ENCODE data around the gene PRKCA. TPM values are rescaled to one million over a fixed set of nuclear protein-coding genes. Genes with fewer than 3 reads are reported as not detected.
"Not testable (repeated sequence)": the region's sequence is repeated elsewhere in the genome, so short reads cannot be mapped to it uniquely, and the experiment has no call there.

Gene PRKCA
- polyA plus RNA-seq, 2 donors, result 1.2 to 1.3 TPM

- no peaks in the 10 kb centered on the region for H3K27me3 ChIP-seq (ENCODE audit: control insufficient read depth in 1 of 2, insufficient read depth in 2 of 2, low read length in 2 of 2)
- no peak overlapping the region for H3K27ac ChIP-seq (ENCODE audit: low read depth in 2 of 2, low read length in 1 of 2)
- no peaks in the 10 kb centered on the region for H3K4me1 ChIP-seq (ENCODE audit: control insufficient read depth in 2 of 2, insufficient read depth in 2 of 2, low read length in 1 of 2)
- 66 to 75% methylated on average over 5 of the region's 5 CpGs for WGBS, 2 donors
- H3K9me3 ChIP-seq (ENCODE audit: control insufficient read depth in 2 of 2, insufficient read depth in 1 of 2, low read depth in 1 of 2, low read length in 1 of 2), result no peaks in the 10 kb centered on the region
- H3K36me3 ChIP-seq (ENCODE audit: control insufficient read depth in 2 of 2, insufficient read depth in 2 of 2, low read length in 1 of 2), result no peaks in the 10 kb centered on the region
- H3K4me3 ChIP-seq (ENCODE audit: low read depth in 1 of 2, low read length in 2 of 2), result no peak overlapping the region
Measured at GRCh38 chr17:66354981-66355380, 52.6 kb downstream of the PRKCA start.

- WGBS, 2 donors, result 78 to 84% methylated on average over 2 of the region's 2 CpGs
Measured at GRCh38 chr17:66355510-66355909, 53.1 kb downstream of the PRKCA start.

GRCh38 chr17:66357037-66357436, 54.6 kb downstream of the PRKCA start:
- 95 to 97% methylated on average over 2 of the region's 2 CpGs for WGBS, 2 donors
- no peaks in the 10 kb centered on the region for H3K4me1 ChIP-seq (ENCODE audit: control insufficient read depth in 2 of 2, insufficient read depth in 2 of 2, low read length in 1 of 2)
- no peaks in the 10 kb centered on the region for H3K36me3 ChIP-seq (ENCODE audit: control insufficient read depth in 2 of 2, insufficient read depth in 2 of 2, low read length in 1 of 2)
- H3K27me3 ChIP-seq (ENCODE audit: control insufficient read depth in 1 of 2, insufficient read depth in 2 of 2, low read length in 2 of 2), result no peaks in the 10 kb centered on the region
- H3K9me3 ChIP-seq (ENCODE audit: control insufficient read depth in 2 of 2, insufficient read depth in 1 of 2, low read depth in 1 of 2, low read length in 1 of 2), result no peaks in the 10 kb centered on the region
- no peak overlapping the region for H3K4me3 ChIP-seq (ENCODE audit: low read depth in 1 of 2, low read length in 2 of 2)
- no peak overlapping the region for H3K27ac ChIP-seq (ENCODE audit: low read depth in 2 of 2, low read length in 1 of 2)

More at GRCh38 chr17:66355510-66355909, 53.1 kb downstream of the PRKCA start:
- H3K9me3 ChIP-seq (ENCODE audit: control insufficient read depth in 2 of 2, insufficient read depth in 1 of 2, low read depth in 1 of 2, low read length in 1 of 2), result no peaks in the 10 kb centered on the region
- no peaks in the 10 kb centered on the region for H3K4me1 ChIP-seq (ENCODE audit: control insufficient read depth in 2 of 2, insufficient read depth in 2 of 2, low read length in 1 of 2)
- H3K27ac ChIP-seq (ENCODE audit: low read depth in 2 of 2, low read length in 1 of 2), result no peak overlapping the region
- H3K4me3 ChIP-seq (ENCODE audit: low read depth in 1 of 2, low read length in 2 of 2), result no peak overlapping the region
- no peaks in the 10 kb centered on the region for H3K36me3 ChIP-seq (ENCODE audit: control insufficient read depth in 2 of 2, insufficient read depth in 2 of 2, low read length in 1 of 2)
- H3K27me3 ChIP-seq (ENCODE audit: control insufficient read depth in 1 of 2, insufficient read depth in 2 of 2, low read length in 2 of 2), result no peaks in the 10 kb centered on the region

- WGBS, 2 donors, result 75 to 80% methylated on average over 2 of the region's 2 CpGs
- H3K36me3 ChIP-seq (ENCODE audit: control insufficient read depth in 2 of 2, insufficient read depth in 2 of 2, low read length in 1 of 2), result no peaks in the 10 kb centered on the region
- H3K4me3 ChIP-seq (ENCODE audit: low read depth in 1 of 2, low read length in 2 of 2), result no peak overlapping the region
- H3K27ac ChIP-seq (ENCODE audit: low read depth in 2 of 2, low read length in 1 of 2), result no peak overlapping the region
- no peaks in the 10 kb centered on the region for H3K27me3 ChIP-seq (ENCODE audit: control insufficient read depth in 1 of 2, insufficient read depth in 2 of 2, low read length in 2 of 2)
- no peaks in the 10 kb centered on the region for H3K9me3 ChIP-seq (ENCODE audit: control insufficient read depth in 2 of 2, insufficient read depth in 1 of 2, low read depth in 1 of 2, low read length in 1 of 2)
- no peaks in the 10 kb centered on the region for H3K4me1 ChIP-seq (ENCODE audit: control insufficient read depth in 2 of 2, insufficient read depth in 2 of 2, low read length in 1 of 2)
Measured at GRCh38 chr17:66359351-66359750, 56.9 kb downstream of the PRKCA start.

- not testable (repeated sequence) for H3K4me1 ChIP-seq (ENCODE audit: control insufficient read depth in 2 of 2, insufficient read depth in 2 of 2, low read length in 1 of 2); H3K27ac ChIP-seq (ENCODE audit: low read depth in 2 of 2, low read length in 1 of 2); H3K9me3 ChIP-seq (ENCODE audit: control insufficient read depth in 2 of 2, insufficient read depth in 1 of 2, low read depth in 1 of 2, low read length in 1 of 2); H3K36me3 ChIP-seq (ENCODE audit: control insufficient read depth in 2 of 2, insufficient read depth in 2 of 2, low read length in 1 of 2); H3K4me3 ChIP-seq (ENCODE audit: low read depth in 1 of 2, low read length in 2 of 2); H3K27me3 ChIP-seq (ENCODE audit: control insufficient read depth in 1 of 2, insufficient read depth in 2 of 2, low read length in 2 of 2)
- WGBS, 2 donors, result 94 to 96% methylated on average over 12 of the region's 12 CpGs
Measured at GRCh38 chr17:66360961-66361565, 58.6 kb downstream of the PRKCA start.

- Histone ChIP-seq H3K4me1 (ENCODE audit: control insufficient read depth in 2 of 2, insufficient read depth in 2 of 2, low read length in 1 of 2) (no peaks in the 10 kb centered on the region), H3K4me3 (ENCODE audit: low read depth in 1 of 2, low read length in 2 of 2) (no peak overlapping the region), H3K27me3 (ENCODE audit: control insufficient read depth in 1 of 2, insufficient read depth in 2 of 2, low read length in 2 of 2) (no peaks in the 10 kb centered on the region), H3K27ac (ENCODE audit: low read depth in 2 of 2, low read length in 1 of 2) (no peak overlapping the region), H3K9me3 (ENCODE audit: control insufficient read depth in 2 of 2, insufficient read depth in 1 of 2, low read depth in 1 of 2, low read length in 1 of 2) (no peaks in the 10 kb centered on the region), H3K36me3 (ENCODE audit: control insufficient read depth in 2 of 2, insufficient read depth in 2 of 2, low read length in 1 of 2) (no peaks in the 10 kb centered on the region)
- 93 to 94% methylated on average over 10 of the region's 10 CpGs for WGBS, 2 donors
Measured at GRCh38 chr17:66364508-66364907, 62.1 kb downstream of the PRKCA start.

- H3K27ac ChIP-seq (ENCODE audit: low read depth in 2 of 2, low read length in 1 of 2), result no peak overlapping the region
- H3K9me3 ChIP-seq (ENCODE audit: control insufficient read depth in 2 of 2, insufficient read depth in 1 of 2, low read depth in 1 of 2, low read length in 1 of 2), result no peaks in the 10 kb centered on the region
- H3K36me3 ChIP-seq (ENCODE audit: control insufficient read depth in 2 of 2, insufficient read depth in 2 of 2, low read length in 1 of 2), result no peaks in the 10 kb centered on the region
- 35 to 45% methylated on average over 4 of the region's 4 CpGs for WGBS, 2 donors
- no peaks in the 10 kb centered on the region for H3K27me3 ChIP-seq (ENCODE audit: control insufficient read depth in 1 of 2, insufficient read depth in 2 of 2, low read length in 2 of 2)
- H3K4me1 ChIP-seq (ENCODE audit: control insufficient read depth in 2 of 2, insufficient read depth in 2 of 2, low read length in 1 of 2), result no peaks in the 10 kb centered on the region
- H3K4me3 ChIP-seq (ENCODE audit: low read depth in 1 of 2, low read length in 2 of 2), result no peak overlapping the region
Measured at GRCh38 chr17:66364990-66365490, 62.6 kb downstream of the PRKCA start.

- no peaks in the 10 kb centered on the region for H3K4me1 ChIP-seq (ENCODE audit: control insufficient read depth in 2 of 2, insufficient read depth in 2 of 2, low read length in 1 of 2)
- H3K4me3 ChIP-seq (ENCODE audit: low read depth in 1 of 2, low read length in 2 of 2), result no peak overlapping the region
- no peaks in the 10 kb centered on the region for H3K36me3 ChIP-seq (ENCODE audit: control insufficient read depth in 2 of 2, insufficient read depth in 2 of 2, low read length in 1 of 2)
- 68 to 84% methylated on average over 2 of the region's 2 CpGs for WGBS, 2 donors
- H3K27ac ChIP-seq (ENCODE audit: low read depth in 2 of 2, low read length in 1 of 2), result no peak overlapping the region
- H3K27me3 ChIP-seq (ENCODE audit: control insufficient read depth in 1 of 2, insufficient read depth in 2 of 2, low read length in 2 of 2), result no peaks in the 10 kb centered on the region
- no peaks in the 10 kb centered on the region for H3K9me3 ChIP-seq (ENCODE audit: control insufficient read depth in 2 of 2, insufficient read depth in 1 of 2, low read depth in 1 of 2, low read length in 1 of 2)
Measured at GRCh38 chr17:66365903-66366302, 63.5 kb downstream of the PRKCA start.

GRCh38 chr17:66367107-66367506, 64.7 kb downstream of the PRKCA start:
- no peaks in the 10 kb centered on the region for H3K27me3 ChIP-seq (ENCODE audit: control insufficient read depth in 1 of 2, insufficient read depth in 2 of 2, low read length in 2 of 2)
- H3K4me3 ChIP-seq (ENCODE audit: low read depth in 1 of 2, low read length in 2 of 2), result no peak overlapping the region
- WGBS, 2 donors, result 81 to 84% methylated on average over 2 of the region's 2 CpGs
- H3K36me3 ChIP-seq (ENCODE audit: control insufficient read depth in 2 of 2, insufficient read depth in 2 of 2, low read length in 1 of 2), result no peaks in the 10 kb centered on the region
- H3K9me3 ChIP-seq (ENCODE audit: control insufficient read depth in 2 of 2, insufficient read depth in 1 of 2, low read depth in 1 of 2, low read length in 1 of 2), result no peaks in the 10 kb centered on the region
- H3K27ac ChIP-seq (ENCODE audit: low read depth in 2 of 2, low read length in 1 of 2), result no peak overlapping the region
- H3K4me1 ChIP-seq (ENCODE audit: control insufficient read depth in 2 of 2, insufficient read depth in 2 of 2, low read length in 1 of 2), result no peaks in the 10 kb centered on the region

- Histone ChIP-seq H3K4me3 (ENCODE audit: low read depth in 1 of 2, low read length in 2 of 2) (no peak overlapping the region), H3K27ac (ENCODE audit: low read depth in 2 of 2, low read length in 1 of 2) (no peak overlapping the region), H3K27me3 (ENCODE audit: control insufficient read depth in 1 of 2, insufficient read depth in 2 of 2, low read length in 2 of 2) (no peaks in the 10 kb centered on the region), H3K36me3 (ENCODE audit: control insufficient read depth in 2 of 2, insufficient read depth in 2 of 2, low read length in 1 of 2) (no peaks in the 10 kb centered on the region), H3K9me3 (ENCODE audit: control insufficient read depth in 2 of 2, insufficient read depth in 1 of 2, low read depth in 1 of 2, low read length in 1 of 2) (no peaks in the 10 kb centered on the region), H3K4me1 (ENCODE audit: control insufficient read depth in 2 of 2, insufficient read depth in 2 of 2, low read length in 1 of 2) (no peaks in the 10 kb centered on the region)
- 87 to 91% methylated on average over 4 of the region's 4 CpGs for WGBS, 2 donors
Measured at GRCh38 chr17:66369830-66370229, 67.4 kb downstream of the PRKCA start.
